AG09319 (cell line): ENCODE data around the gene CBFA2T2.

Experiments
- DNase-seq: peaks from one replicate; pipeline ENCODE4 v3.0.0-alpha.2; 2010; ENCODE audit warnings: low read depth; ENCODE audit errors: extremely low read depth
- CTCF ChIP-seq: IDR thresholded peaks from 2 replicates; pipeline ENCODE4 v1.5.1; 2011; ENCODE audit warnings: low read depth, mild to moderate bottlenecking, inconsistent platforms, low read length, moderate library complexity

The CBFA2T2 gene

GRCh38 chr20:33685328-33686099, 195.6 kb downstream of the CBFA2T2 start:
- DNase-seq: no peak
- no peak for TF ChIP-seq CTCF

DNA sequence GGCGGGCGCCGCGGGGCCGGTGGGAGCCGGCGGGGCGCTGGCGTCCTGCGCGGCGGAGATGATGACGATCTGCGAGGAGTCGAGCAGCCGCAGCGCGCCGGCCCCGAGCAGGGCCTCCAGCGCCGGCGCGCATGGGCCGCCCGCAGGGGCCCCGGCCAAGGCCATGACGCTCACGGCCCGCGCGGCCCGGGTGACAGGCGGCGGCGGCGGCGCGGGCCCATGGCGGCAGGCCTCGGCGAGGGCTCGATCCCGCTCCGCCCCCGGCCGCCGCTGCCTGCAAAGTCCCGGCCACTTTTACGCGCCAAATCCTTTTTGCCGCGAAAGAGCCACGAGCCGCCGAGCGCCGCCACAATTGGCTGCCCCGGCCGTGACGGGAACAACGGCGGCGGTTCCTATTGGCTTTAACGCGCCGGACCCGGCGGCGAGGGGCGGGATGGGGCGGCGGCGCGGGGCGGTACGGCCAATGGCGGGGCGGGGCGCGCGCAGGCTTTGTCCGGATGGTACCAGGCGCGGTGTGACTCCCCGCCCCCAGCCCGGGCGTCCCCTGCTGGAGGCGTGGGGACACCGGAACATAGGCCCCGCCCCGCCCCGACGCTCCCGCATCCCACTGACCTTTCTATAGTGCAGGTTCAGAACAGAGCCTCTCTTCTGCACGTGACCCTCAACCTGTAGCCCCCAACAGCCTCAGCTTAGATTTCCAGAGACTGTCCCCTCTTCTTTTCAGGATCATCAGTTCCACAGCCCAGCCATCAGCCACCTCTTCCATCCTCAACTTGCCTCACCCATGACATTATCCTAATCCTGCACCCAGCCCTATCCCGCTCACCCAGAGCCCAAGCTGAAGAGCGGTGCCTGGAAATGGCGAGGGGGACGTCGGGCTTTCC, 196.4 kb downstream of the CBFA2T2 start, which contains the start of gene E2F1:
E2F1 (minus strand) TSS at position 286 of the 884 bp plus-strand sequence; CDS start at position 165, 121 bp downstream.
- peak; percentile 65 for DNase-seq
- TF ChIP-seq CTCF: peak; percentile 27

- no peak for DNase-seq
- TF ChIP-seq CTCF: no peak
Measured at GRCh38 chr20:33686984-33687366, 197.1 kb downstream of the CBFA2T2 start.

- DNase-seq: no peak
- no peak for TF ChIP-seq CTCF
Measured at GRCh38 chr20:33687370-33687915, 197.5 kb downstream of the CBFA2T2 start.

DNA sequence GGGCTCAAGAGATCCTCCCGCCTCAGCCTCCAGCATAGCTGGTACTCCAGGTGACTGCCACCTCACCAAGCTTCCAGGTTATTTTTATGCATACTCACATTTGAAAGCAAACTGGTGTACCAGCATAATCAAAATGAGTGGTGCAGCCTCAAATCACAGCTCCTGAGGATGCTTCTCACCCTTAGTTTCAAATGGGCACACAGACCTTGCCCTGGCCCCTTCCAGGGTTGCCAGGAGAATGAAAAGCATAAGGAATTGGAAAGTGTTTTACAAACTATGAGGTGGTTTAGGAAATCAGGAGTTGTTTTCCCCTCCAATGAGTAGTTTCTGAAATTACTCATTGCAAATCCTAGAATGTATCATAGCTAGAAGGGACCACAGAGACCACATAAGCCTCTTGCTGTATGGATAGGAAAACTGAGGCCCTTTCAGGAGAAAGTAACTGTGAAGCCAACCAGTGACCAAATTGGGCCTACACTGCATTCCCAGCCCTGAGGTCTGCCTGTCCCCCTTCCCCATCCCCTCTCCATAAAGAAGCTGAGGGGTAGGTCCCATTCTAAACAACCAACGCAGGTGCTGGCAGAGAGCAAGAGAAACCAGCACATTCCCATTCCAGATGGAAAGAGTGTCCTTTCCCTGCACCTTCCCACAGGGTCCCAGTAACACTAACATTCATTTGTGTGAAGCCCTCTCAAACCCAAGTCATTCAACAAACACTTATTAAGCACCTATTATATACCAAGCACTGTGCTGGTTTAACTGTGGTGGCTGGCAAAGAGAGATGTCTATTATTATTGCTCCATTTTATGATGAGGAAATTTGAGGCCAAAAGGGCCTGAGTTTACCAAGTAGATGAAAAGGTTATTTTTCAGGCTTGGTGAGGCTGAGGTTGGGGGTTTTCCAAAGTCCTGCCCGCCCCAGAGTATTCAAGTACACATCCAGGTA, 198.4 kb downstream of the CBFA2T2 start:
- TF ChIP-seq CTCF: no peak
- DNase-seq: no peak

GRCh38 chr20:33688938-33689424, 199.1 kb downstream of the CBFA2T2 start:
- no peak for DNase-seq
- no peak for TF ChIP-seq CTCF
